OCI-LY3 (cell line): ENCODE measurements around the gene CHRNA7.

Source experiments
- H2AFZ ChIP-seq: fragments of 200-600, 300-600 bp; shearing (Covaris generic); 2 replicates; pipeline ENCODE4 v1.6.0; 2014; ENCODE audit warnings: antibody characterized with exemption, low read depth, low read length
- H3K27ac ChIP-seq: fragments of 200-600, 300-600 bp; sonication (generic); 2 replicates; pipeline ENCODE4 v1.5.1; 2014; ENCODE audit warnings: mild to moderate bottlenecking, low read length, moderate library complexity, mixed read lengths
- H3K27me3 ChIP-seq: fragments of 200-600, 300-600 bp; sonication (generic); 2 replicates; pipeline ENCODE4 v1.6.1; 2014; ENCODE audit warnings: low read depth, low read length, mixed read lengths
- H3K36me3 ChIP-seq: fragments of 200-600, 300-600 bp; sonication (generic); replicated peaks from 2 replicates; pipeline ENCODE3; 2014; ENCODE audit warnings: low read depth, low read length, mixed read lengths
- H3K4me1 ChIP-seq: fragments of 300-600, 200-600 bp; sonication (generic); 2 replicates; pipeline ENCODE4 v1.6.1; 2014; ENCODE audit warnings: low read length, mixed read lengths
- H3K4me2 ChIP-seq: fragments of 200-600, 300-600 bp; sonication (generic); 2 replicates; pipeline ENCODE4 v1.6.1; 2014; ENCODE audit warnings: low read length, mixed read lengths
- H3K4me3 ChIP-seq: fragments of 300-600, 200-600 bp; sonication (generic); 2 replicates; pipeline ENCODE4 v1.5.1; 2014; ENCODE audit warnings: antibody characterized with exemption, mild to moderate bottlenecking, low read length, moderate library complexity
- H3K79me2 ChIP-seq: fragments of 300-600, 200-600 bp; shearing (Covaris generic); 2 replicates; pipeline ENCODE4 v1.6.1; 2014; ENCODE audit warnings: mild to moderate bottlenecking, low read length, mixed read lengths
- H3K9ac ChIP-seq: fragments of 300-600, 200-600 bp; shearing (Covaris generic); 2 replicates; pipeline ENCODE4 v1.6.0; 2014; ENCODE audit warnings: mild to moderate bottlenecking, low read length, moderate library complexity
- H3K9me3 ChIP-seq: fragments of 200-600, 300-600 bp; shearing (Covaris generic); 2 replicates; pipeline ENCODE4 v1.6.1; 2014; ENCODE audit warnings: low read length, mixed read lengths; ENCODE audit not compliant: insufficient read depth
- H4K20me1 ChIP-seq: fragments of 200-600, 300-600 bp; sonication (generic); 2 replicates; pipeline ENCODE4 v1.6.1; 2016; ENCODE audit warnings: low read length, mixed read lengths; ENCODE audit not compliant: insufficient read depth
- EZH2phosphoT487 ChIP-seq: fragments of 200-600 bp; shearing (Covaris generic); IDR thresholded peaks from 2 replicates; pipeline ENCODE4 v1.6.1; 2018; ENCODE audit warnings: antibody characterized with exemption, mixed run types, low read depth
- TF ChIP-seq, protein P1 (sequence below): fragments of 200-600, 300-600 bp; sonication (generic); IDR thresholded peaks from 2 replicates; pipeline ENCODE4 v1.5.1; 2014; ENCODE audit warnings: antibody characterized with exemption, low read length, low read depth

CHRNA7 gene

DNA sequence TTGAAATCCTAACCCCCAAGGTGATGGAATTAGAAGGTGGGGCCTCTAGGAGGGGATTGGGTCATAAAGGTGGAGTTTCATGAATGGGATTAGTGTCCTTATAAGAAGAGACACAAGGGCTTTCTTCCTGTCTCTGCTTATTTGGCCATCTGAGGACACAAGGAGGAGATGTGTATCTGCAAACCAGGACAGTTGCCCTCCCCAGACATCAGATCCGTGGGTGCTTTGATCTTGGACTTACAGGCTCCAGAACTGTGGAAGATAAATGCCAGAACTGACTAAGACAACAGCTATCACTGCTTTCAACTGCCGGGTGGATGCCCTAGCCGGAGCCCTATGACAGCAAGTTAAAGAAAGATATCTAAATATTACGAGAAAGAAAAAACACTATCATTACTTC lies 94.4 kb downstream of the CHRNA7 start:
- Histone ChIP-seq H3K4me2 (no peak overlapping the region), H3K27ac (no peak overlapping the region), H3K4me1 (peaks cover 30% of the 10 kb centered on the region), H3K4me3 (no peak overlapping the region), H3K79me2 (no peaks in the 10 kb centered on the region), H3K9ac (no peak overlapping the region), H4K20me1 (no peaks in the 10 kb centered on the region), H3K36me3 (no peaks in the 10 kb centered on the region), H3K27me3 (no peaks in the 10 kb centered on the region), H2AFZ (no peak overlapping the region), H3K9me3 (no peaks in the 10 kb centered on the region)
- TF ChIP-seq EZH2phosphoT487, result no peak
- TF ChIP-seq, protein P1, sequence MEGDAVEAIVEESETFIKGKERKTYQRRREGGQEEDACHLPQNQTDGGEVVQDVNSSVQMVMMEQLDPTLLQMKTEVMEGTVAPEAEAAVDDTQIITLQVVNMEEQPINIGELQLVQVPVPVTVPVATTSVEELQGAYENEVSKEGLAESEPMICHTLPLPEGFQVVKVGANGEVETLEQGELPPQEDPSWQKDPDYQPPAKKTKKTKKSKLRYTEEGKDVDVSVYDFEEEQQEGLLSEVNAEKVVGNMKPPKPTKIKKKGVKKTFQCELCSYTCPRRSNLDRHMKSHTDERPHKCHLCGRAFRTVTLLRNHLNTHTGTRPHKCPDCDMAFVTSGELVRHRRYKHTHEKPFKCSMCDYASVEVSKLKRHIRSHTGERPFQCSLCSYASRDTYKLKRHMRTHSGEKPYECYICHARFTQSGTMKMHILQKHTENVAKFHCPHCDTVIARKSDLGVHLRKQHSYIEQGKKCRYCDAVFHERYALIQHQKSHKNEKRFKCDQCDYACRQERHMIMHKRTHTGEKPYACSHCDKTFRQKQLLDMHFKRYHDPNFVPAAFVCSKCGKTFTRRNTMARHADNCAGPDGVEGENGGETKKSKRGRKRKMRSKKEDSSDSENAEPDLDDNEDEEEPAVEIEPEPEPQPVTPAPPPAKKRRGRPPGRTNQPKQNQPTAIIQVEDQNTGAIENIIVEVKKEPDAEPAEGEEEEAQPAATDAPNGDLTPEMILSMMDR, result no peak

DNA sequence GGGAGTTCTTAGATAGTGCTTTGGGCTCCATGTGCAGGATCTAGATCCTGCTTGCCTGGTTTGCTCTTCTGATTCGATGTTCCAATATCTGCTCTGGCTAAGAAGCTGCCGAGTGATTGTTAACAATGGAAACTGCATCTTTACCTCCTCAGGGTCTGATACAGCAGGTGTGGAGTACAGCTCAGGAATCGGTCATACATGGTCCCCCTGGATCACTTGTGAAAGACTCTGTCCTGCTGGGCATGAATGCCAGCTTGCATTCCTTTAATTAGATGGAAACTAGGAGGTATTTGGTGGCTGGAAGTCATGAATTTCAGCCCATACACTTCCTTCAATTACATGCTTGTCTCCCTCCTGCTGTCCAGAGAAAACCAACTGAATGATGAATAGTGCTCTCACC lies 95.3 kb downstream of the CHRNA7 start:
- Histone ChIP-seq H3K27me3 (no peaks in the 10 kb centered on the region), H3K9ac (no peak overlapping the region), H3K9me3 (no peaks in the 10 kb centered on the region), H3K4me1 (peaks cover 25% of the 10 kb centered on the region), H2AFZ (no peak overlapping the region), H4K20me1 (no peaks in the 10 kb centered on the region), H3K36me3 (no peaks in the 10 kb centered on the region), H3K4me3 (no peak overlapping the region), H3K27ac (no peak overlapping the region), H3K4me2 (no peak overlapping the region), H3K79me2 (no peaks in the 10 kb centered on the region)
- no peak for TF ChIP-seq EZH2phosphoT487
- TF ChIP-seq, protein P1, result no peak

DNA sequence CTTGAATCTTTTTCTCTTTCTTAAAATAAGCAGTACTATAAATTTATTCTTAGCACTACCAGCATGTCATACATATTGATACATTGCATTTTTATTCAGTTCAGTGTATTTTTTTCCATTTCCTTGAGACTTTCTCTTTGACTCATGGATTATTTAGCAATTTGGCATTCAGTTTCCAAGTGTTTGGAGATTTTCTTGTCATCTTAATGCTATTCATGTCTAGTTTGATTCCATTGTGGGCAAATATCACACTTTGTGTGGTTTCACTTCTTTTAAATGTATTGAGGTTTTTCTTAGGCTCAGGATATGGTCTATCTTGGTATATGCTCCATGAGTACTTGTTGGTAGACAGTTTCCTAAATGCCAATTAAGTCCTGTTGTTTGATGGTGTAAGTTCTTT lies 99.5 kb downstream of the CHRNA7 start:
- Histone ChIP-seq H3K36me3 (no peaks in the 10 kb centered on the region), H3K27me3 (no peaks in the 10 kb centered on the region), H3K27ac (no peak overlapping the region), H3K4me2 (no peak overlapping the region), H3K79me2 (no peaks in the 10 kb centered on the region), H3K9me3 (no peaks in the 10 kb centered on the region), H3K4me3 (no peak overlapping the region), H3K4me1 (peaks cover 8% of the 10 kb centered on the region), H4K20me1 (no peaks in the 10 kb centered on the region), H2AFZ (no peak overlapping the region), H3K9ac (no peak overlapping the region)
- TF ChIP-seq EZH2phosphoT487, result no peak
- TF ChIP-seq, protein P1, result no peak

DNA sequence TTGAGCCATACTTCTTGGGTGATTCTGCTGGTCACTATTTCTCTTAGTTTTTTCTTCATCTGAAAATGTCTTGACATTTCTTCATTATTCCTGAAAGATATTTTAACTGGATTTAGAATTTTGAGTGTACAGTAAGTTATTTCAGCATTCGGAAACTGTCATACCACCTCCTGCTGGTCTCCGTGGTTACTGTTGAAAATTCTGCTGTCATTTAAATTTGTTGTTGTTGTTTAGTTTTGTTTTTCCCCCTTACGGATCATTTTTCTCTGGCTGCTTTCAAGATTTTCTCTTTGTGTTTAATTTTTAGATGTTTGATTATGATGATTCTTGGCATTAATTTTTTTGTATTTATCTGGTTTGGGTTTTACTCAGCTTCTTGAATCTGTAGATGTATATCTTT lies 100.5 kb downstream of the CHRNA7 start:
- H3K4me3 ChIP-seq, result no peak overlapping the region
- no peaks in the 10 kb centered on the region for H3K36me3 ChIP-seq
- no peaks in the 10 kb centered on the region for H3K9me3 ChIP-seq
- no peaks in the 10 kb centered on the region for H3K79me2 ChIP-seq
- H3K9ac ChIP-seq, result no peak overlapping the region
- no peak overlapping the region for H3K27ac ChIP-seq
- peaks cover 19% of the 10 kb centered on the region for H3K4me1 ChIP-seq
- TF ChIP-seq, protein P1, result 0 out of 2 replicates have a peak, but pooled peaks have one; percentile 12
- TF ChIP-seq EZH2phosphoT487, result no peak
- no peaks in the 10 kb centered on the region for H4K20me1 ChIP-seq
- no peak overlapping the region for H3K4me2 ChIP-seq
- H3K27me3 ChIP-seq, result no peaks in the 10 kb centered on the region
- no peak overlapping the region for H2AFZ ChIP-seq
